HG03575 (cell line): Measurements from ENCODE around the gene SLC38A5.

Experiments used
- ATAC-seq: cut with Tn5 transposase; IDR thresholded peaks from one replicate; pipeline ENCODE4 v1.9.1; 2021; ENCODE audit not compliant: unreplicated experiment, insufficient number of reproducible peaks, low FRiP score; ENCODE audit errors: extremely low read depth

Gene SLC38A5

GRCh38 chrX:48493890-48494364, 23.9 kb upstream of the SLC38A5 start:
- ATAC-seq = no peak

GRCh38 chrX:48492293-48492910, 22.3 kb upstream of the SLC38A5 start:
- no peak for ATAC-seq

- ATAC-seq = no peak
Measured at GRCh38 chrX:48491809-48492208, 21.7 kb upstream of the SLC38A5 start.

GRCh38 chrX:48490661-48491060, 20.6 kb upstream of the SLC38A5 start:
- no peak for ATAC-seq

- ATAC-seq = no peak
Measured at GRCh38 chrX:48489892-48490291, 19.8 kb upstream of the SLC38A5 start.

- ATAC-seq = no peak
Measured at GRCh38 chrX:48489296-48489695, 19.2 kb upstream of the SLC38A5 start.

GRCh38 chrX:48488034-48488433, 18.0 kb upstream of the SLC38A5 start:
- ATAC-seq = no peak

GRCh38 chrX:48487362-48487798, 17.3 kb upstream of the SLC38A5 start:
- ATAC-seq = no peak

- no peak for ATAC-seq
Measured at GRCh38 chrX:48482526-48482925, 12.5 kb upstream of the SLC38A5 start.

- no peak for ATAC-seq
Measured at GRCh38 chrX:48480583-48480982, 10.5 kb upstream of the SLC38A5 start.

- no peak for ATAC-seq
Measured at GRCh38 chrX:48480142-48480541, 10.1 kb upstream of the SLC38A5 start.

- ATAC-seq = no peak
Measured at GRCh38 chrX:48478806-48479205, 8.7 kb upstream of the SLC38A5 start.

- no peak for ATAC-seq
Measured at GRCh38 chrX:48477960-48478755, 8.1 kb upstream of the SLC38A5 start.

GRCh38 chrX:48476919-48477318, 6.9 kb upstream of the SLC38A5 start:
- ATAC-seq = no peak

- peak; percentile 66 for ATAC-seq
Measured at GRCh38 chrX:48475774-48476577, 5.9 kb upstream of the SLC38A5 start, which contains the start of gene FTSJ1. Gene FTSJ1, plus strand, starts transcription at chrX:48476199. Its CDS starts 1,849 bp downstream, at chrX:48478048.

- no peak for ATAC-seq
Measured at GRCh38 chrX:48475296-48475695, 5.2 kb upstream of the SLC38A5 start.

GRCh38 chrX:48474581-48474980, 4.5 kb upstream of the SLC38A5 start:
- ATAC-seq = no peak

GRCh38 chrX:48474127-48474526, 4.1 kb upstream of the SLC38A5 start:
- no peak for ATAC-seq

- ATAC-seq = no peak
Measured at GRCh38 chrX:48473704-48473990, 3.6 kb upstream of the SLC38A5 start.
